H1 (cell line): Measurements from ENCODE around the gene HIVEP3. TPM values are rescaled to one million over a fixed set of nuclear protein-coding genes. Genes with fewer than 3 reads are reported as not detected.

Source experiments
- CTCF ChIA-PET: fragments of 300-600 bp; sonication (Branson Sonifier 250); formaldehyde crosslinking; loops from one replicate; lab custom pipeline; 2021; ENCODE audit not compliant: partially characterized antibody; lab: Charles Lee
- POLR2A ChIA-PET: fragments of 300-600 bp; sonication (Branson Sonifier 250); formaldehyde crosslinking; loops from one replicate; lab custom pipeline; 2021; ENCODE audit warnings: inconsistent platforms; ENCODE audit not compliant: partially characterized antibody; lab: Charles Lee
- DNase-seq, 2 experiments: peaks; one replicate each; pipeline versions ENCODE4 v3.0.0 to v3.0.0-alpha.2; 2010 to 2022; ENCODE audit warnings: low spot score in 2 of 2, low read depth in 1 of 2, mixed read lengths in 1 of 2
- FAIRE-seq: peaks from 2 replicates; lab custom pipeline; 2011; peaks lifted over from hg19 to GRCh38; lab: Jason Lieb, UNC
- H2AFZ ChIP-seq: 2 replicates; pipeline ENCODE4 v1.8.1; 2012; ENCODE audit warnings: low read length, inconsistent platforms
- H2AK5ac ChIP-seq: 2 replicates; pipeline ENCODE4 v1.6.1; 2013; ENCODE audit warnings: low read depth, low read length
- H2BK120ac ChIP-seq: replicated peaks from 2 replicates; pipeline ENCODE3; 2013; ENCODE audit warnings: low read depth, low read length, inconsistent platforms
- H2BK12ac ChIP-seq: 2 replicates; pipeline ENCODE4 v1.6.1; 2013; ENCODE audit warnings: low read depth, low read length
- H2BK15ac ChIP-seq: 2 replicates; pipeline ENCODE4 v1.6.1; 2013; ENCODE audit warnings: low read length
- H2BK20ac ChIP-seq: 2 replicates; pipeline ENCODE4 v1.6.1; 2013; ENCODE audit warnings: low read length
- H2BK5ac ChIP-seq: 2 replicates; pipeline ENCODE4 v1.6.1; 2013; ENCODE audit warnings: low read depth, low read length
- H3K14ac ChIP-seq: 2 replicates; pipeline ENCODE4 v1.6.1; 2013; ENCODE audit warnings: inconsistent platforms; ENCODE audit not compliant: insufficient read length
- H3K18ac ChIP-seq: 2 replicates; pipeline ENCODE4 v1.6.1; 2013; ENCODE audit warnings: low read length; ENCODE audit errors: extremely low read depth
- H3K23ac ChIP-seq: 2 replicates; pipeline ENCODE4 v1.6.1; 2013; ENCODE audit warnings: inconsistent platforms; ENCODE audit not compliant: insufficient read length
- H3K23me2 ChIP-seq: 2 replicates; pipeline ENCODE4 v1.6.1; 2013; ENCODE audit warnings: low read depth, low read length
- H3K27ac ChIP-seq: 2 replicates; pipeline ENCODE4 v1.6.1; 2011; ENCODE audit warnings: low read depth, low read length, inconsistent platforms
- H3K27me3 ChIP-seq, 4 experiments: replicated peaks in 1 of 4; 1 replicate in 1 of 4; 2 replicates in 3 of 4; pipeline versions ENCODE4 v1.6.1 to v1.8.1; 2011 to 2013; ENCODE audit warnings: low read length in 3 of 4, mild to moderate bottlenecking in 3 of 4, inconsistent platforms in 2 of 4, mixed read lengths in 2 of 4, moderate library complexity in 1 of 4; ENCODE audit not compliant: control insufficient read depth in 3 of 4, insufficient read depth in 3 of 4; ENCODE audit errors: extremely low read depth in 1 of 4
- H3K36me3 ChIP-seq, 4 experiments: 2 replicates each; pipeline versions ENCODE4 v1.6.1 to v1.8.1; 2011 to 2013; ENCODE audit warnings: mild to moderate bottlenecking in 4 of 4, low read length in 3 of 4, moderate library complexity in 2 of 4, control low read depth in 1 of 4, inconsistent platforms in 1 of 4; ENCODE audit not compliant: insufficient read depth in 4 of 4, control insufficient read depth in 2 of 4
- H3K4ac ChIP-seq: replicated peaks from 2 replicates; pipeline ENCODE3; 2013; ENCODE audit warnings: low read length, low read depth, mixed read lengths, inconsistent platforms; ENCODE audit not compliant: insufficient read length
- H3K4me1 ChIP-seq, 4 experiments: replicated peaks in 1 of 4; 1 replicate in 1 of 4; 2 replicates in 3 of 4; pipeline versions ENCODE4 v1.6.1 to v1.8.1; 2011 to 2013; ENCODE audit warnings: low read length in 3 of 4, inconsistent platforms in 2 of 4, mixed read lengths in 1 of 4; ENCODE audit not compliant: insufficient read depth in 4 of 4, control insufficient read depth in 3 of 4
- H3K4me2 ChIP-seq, 2 experiments: 2 replicates each; pipeline versions ENCODE4 v1.6.1 to v1.8.1; 2011 to 2013; ENCODE audit warnings: low read depth in 2 of 2, low read length in 2 of 2, control low read depth in 1 of 2, inconsistent platforms in 1 of 2, mild to moderate bottlenecking in 1 of 2; ENCODE audit not compliant: insufficient read depth in 1 of 2
- H3K4me3 ChIP-seq, 4 experiments: fragments of 200-600, 300-600 bp in 1 of 4; sonication (generic), shearing (Covaris generic), sonication (Bioruptor Twin) in 1 of 4; 2 replicates each; pipeline versions ENCODE4 v1.5.1 to v1.8.1; 2011 to 2016; ENCODE audit warnings: low read length in 4 of 4, low read depth in 3 of 4, control low read depth in 2 of 4, inconsistent platforms in 2 of 4, mild to moderate bottlenecking in 2 of 4, mixed read lengths in 1 of 4, moderate library complexity in 1 of 4; ENCODE audit not compliant: insufficient read depth in 2 of 4; ENCODE audit errors: extremely low read depth in 1 of 4
- H3K56ac ChIP-seq: replicated peaks from 2 replicates; pipeline ENCODE3; 2013; ENCODE audit warnings: low read depth, mild to moderate bottlenecking, mixed read lengths, low read length, inconsistent platforms; ENCODE audit not compliant: insufficient read length
- H3K79me1 ChIP-seq: 2 replicates; pipeline ENCODE4 v1.6.1; 2013; ENCODE audit warnings: low read depth, low read length, control low read depth
- H3K79me2 ChIP-seq, 2 experiments: 2 replicates each; pipeline versions ENCODE4 v1.6.1 to v1.8.1; 2012 to 2013; ENCODE audit warnings: low read length in 2 of 2, mild to moderate bottlenecking in 2 of 2, inconsistent platforms in 1 of 2; ENCODE audit not compliant: insufficient read depth in 2 of 2, control insufficient read depth in 1 of 2
- H3K9ac ChIP-seq, 4 experiments: replicated peaks in 1 of 4; 1 replicate in 1 of 4; 2 replicates in 3 of 4; pipeline versions ENCODE4 v1.6.1 to v1.8.1; 2011 to 2013; ENCODE audit warnings: low read depth in 3 of 4, low read length in 3 of 4, control low read depth in 2 of 4, mild to moderate bottlenecking in 2 of 4, moderate library complexity in 2 of 4, inconsistent platforms in 1 of 4; ENCODE audit errors: extremely low read depth in 1 of 4
- H3K9me3 ChIP-seq, 2 experiments: 2 replicates each; pipeline versions ENCODE4 v1.6.1 to v1.8.1; 2012 to 2013; ENCODE audit warnings: mild to moderate bottlenecking in 2 of 2, moderate library complexity in 2 of 2, control low read depth in 1 of 2, inconsistent platforms in 1 of 2, low read depth in 1 of 2, low read length in 1 of 2, mixed read lengths in 1 of 2; ENCODE audit not compliant: insufficient read depth in 2 of 2
- H4K20me1 ChIP-seq, 2 experiments: replicated peaks in 1 of 2; 2 replicates each; pipeline versions ENCODE3 to v1.8.1; 2011 to 2013; ENCODE audit warnings: inconsistent platforms in 2 of 2, low read length in 2 of 2, mild to moderate bottlenecking in 1 of 2; ENCODE audit not compliant: insufficient read depth in 2 of 2, control insufficient read depth in 1 of 2
- H4K5ac ChIP-seq: 2 replicates; pipeline ENCODE4 v1.6.1; 2013; ENCODE audit warnings: low read length, low read depth, mixed read lengths, inconsistent platforms; ENCODE audit not compliant: insufficient read length
- H4K8ac ChIP-seq: 2 replicates; pipeline ENCODE4 v1.8.0; 2013; ENCODE audit warnings: mild to moderate bottlenecking, moderate library complexity, low read length, inconsistent platforms; ENCODE audit not compliant: insufficient read depth; ENCODE audit errors: extremely low read depth
- H4K91ac ChIP-seq: replicated peaks from 2 replicates; pipeline ENCODE3; 2013; ENCODE audit warnings: low read length, mixed read lengths, inconsistent platforms; ENCODE audit not compliant: insufficient read length
- CTCF ChIP-seq, 3 experiments: IDR thresholded peaks; 1 replicate in 2 of 3; 2 replicates in 1 of 3; pipeline versions ENCODE4 v1.5.1 to v1.6.1; 2011; ENCODE audit warnings: low read length in 3 of 3, mild to moderate bottlenecking in 3 of 3, inconsistent platforms in 2 of 3, low read depth in 1 of 3, moderate library complexity in 1 of 3; ENCODE audit not compliant: insufficient read depth in 1 of 3; ENCODE audit errors: control extremely low read depth in 1 of 3
- EZH2 ChIP-seq: fragments of 200-600 bp; sonication (generic); IDR thresholded peaks from 2 replicates; pipeline ENCODE4 v1.7.1; 2012; ENCODE audit warnings: low read depth, mild to moderate bottlenecking, moderate library complexity, low read length, inconsistent platforms; ENCODE audit not compliant: severe bottlenecking
- WGBS, 2 experiments: shearing (Covaris generic) in 1 of 2; methylation state at CpG; one replicate each; pipeline versions ENCODE4 v1.1.6 to v1.1.7; 2013 to 2015; ENCODE audit warnings: low lambda C conversion rate in 2 of 2, mixed read lengths in 2 of 2, inconsistent platforms in 1 of 2, low coverage in 1 of 2, missing lambda C conversion rate in 1 of 2; ENCODE audit not compliant: insufficient replicate concordance in 2 of 2, insufficient coverage in 1 of 2, insufficient read length in 1 of 2; ENCODE audit errors: extremely low coverage in 1 of 2, missing lambda C conversion rate in 1 of 2; 5-methylcytosine and 5-hydroxymethylcytosine counted together
- polyA plus RNA-seq, 7 experiments: library from polyadenylated mRNA; depleted of rRNA in 3 of 7; stranded (reverse) in 5 of 7; unstranded in 2 of 7; fragments of >200 nt in 5 of 7; fragments of 200-250 nt in 2 of 7; gene quantifications; 1 replicate in 5 of 7; 2 replicates in 1 of 7; 4 replicates in 1 of 7; pipeline versions ENCODE4 v1.2.1 to v1.2.3, GENCODE V29; 2011 to 2013; ENCODE audit warnings: missing spikeins in 2 of 7, mixed read lengths in 2 of 7
- total RNA-seq: library from RNA; stranded (reverse); fragmentation: NEBNext Ultra II Directional; extraction: Animal tissue kit (Norgen Biotek cat#: 25700); gene quantifications from 2 replicates; pipeline ENCODE4 v1.2.1, GENCODE V29; 2021

The HIVEP3 gene
- total and polyA plus RNA-seq, 2 of the 8 experiments (the other 6 are each of a cell fraction or from before 2014, with no cell fraction given): 0.24 to 0.69 TPM

- peaks cover 0 to 3% (median 0%) of the 10 kb centered on the region in 4 experiments; a peak in 1 of 7 replicates for H3K27me3 ChIP-seq
- no peak overlapping the region for H3K9ac ChIP-seq
- H3K18ac ChIP-seq: no peak overlapping the region
- 0 out of 2 replicates have a peak, but pooled peaks cover 2% of the 10 kb centered on the region for H3K23me2 ChIP-seq
- H4K91ac ChIP-seq: no peak overlapping the region
- ChIA-PET CTCF (interaction anchor here (0.9 to 7.5 kb wide), 3 partner anchors 10 to 20 kb away, joined by 3 to 85 read pairs (median 4); partner anchors contain the start of gene EDN2), POLR2A (interaction anchor here (1.9 kb wide), 1 partner anchor 10 kb away, joined by 6 read pairs; no protein-coding TSS in a partner anchor)
- no peaks in the 10 kb centered on the region for H3K79me2 ChIP-seq
- H2BK15ac ChIP-seq: no peak overlapping the region
- H3K79me1 ChIP-seq: no peaks in the 10 kb centered on the region
- 0 out of 2 replicates have a peak overlapping the region, but pooled peaks have one; percentile 48 for H2BK20ac ChIP-seq
- peaks cover 0 to 4% (median 0%) of the 10 kb centered on the region in 4 experiments; a peak in 2 of 7 replicates for H3K4me1 ChIP-seq
- no peak overlapping the region for H3K23ac ChIP-seq
- H2AK5ac ChIP-seq: no peak overlapping the region
- no peak overlapping the region for H3K14ac ChIP-seq
- TF ChIP-seq CTCF (IDR thresholded peaks at IDR 0.05; ENCODE audit: control extremely low read depth in 1 of 3, insufficient read depth in 1 of 3, low read depth in 1 of 3, low read length in 3 of 3): peak in 2 of 3 experiments; percentile 8 to 27; a peak in 2 of 4 replicates
- TF ChIP-seq EZH2: no peak
- H4K20me1 ChIP-seq: no peaks in the 10 kb centered on the region
- H3K56ac ChIP-seq: no peak overlapping the region
- DNase-seq (no peak), FAIRE-seq (no peak)
- H3K4me2 ChIP-seq: no peak overlapping the region
- no peak overlapping the region for H3K4me3 ChIP-seq
- H2BK5ac ChIP-seq: no peak overlapping the region
- H3K9me3 ChIP-seq: no peaks in the 10 kb centered on the region
- H2AFZ ChIP-seq: no peak overlapping the region
- H4K5ac ChIP-seq: no peak overlapping the region
- no peak overlapping the region for H2BK12ac ChIP-seq
- H3K27ac ChIP-seq: no peak overlapping the region
- H4K8ac ChIP-seq: no peak overlapping the region
- 86% methylated on average over 11 of the region's 11 CpGs; no CpG with 5 or more reads in 1 of the 2 experiments for whole genome bisulfite sequencing, 2 experiments
- no peak overlapping the region for H2BK120ac ChIP-seq
- H3K4ac ChIP-seq: peak overlapping the region; percentile 32
- no peaks in the 10 kb centered on the region; a peak in 1 of 8 replicates for H3K36me3 ChIP-seq
Observed at GRCh38 chr1:41503538-41504113, 415.1 kb downstream of the HIVEP3 start.
